Activated naive CD4-positive, alpha-beta T cell treated with anti-CD3 and anti-CD28 coated beads, Interleukin-2, amount 50 U/mL, for 24 hours (primary cell): ENCODE measurements around the gene SNU13.
"Not testable (repeated sequence)": the region's sequence is repeated elsewhere in the genome, so short reads cannot be mapped to it uniquely, and the experiment has no call there.

Experiments used
- H3K27ac Mint-ChIP-seq: one replicate; pipeline ENCODE4 v1.8.0; 2021; ENCODE audit warnings: mild to moderate bottlenecking, mixed read lengths
- H3K27me3 Mint-ChIP-seq: one replicate; pipeline ENCODE4 v1.8.0; 2021; ENCODE audit warnings: mixed read lengths
- H3K36me3 Mint-ChIP-seq: one replicate; pipeline ENCODE4 v1.8.0; 2021; ENCODE audit warnings: mixed read lengths
- H3K4me1 Mint-ChIP-seq: one replicate; pipeline ENCODE4 v1.8.0; 2021; ENCODE audit warnings: mixed read lengths
- H3K4me3 Mint-ChIP-seq: one replicate; pipeline ENCODE4 v1.8.0; 2021; ENCODE audit warnings: mild to moderate bottlenecking, mixed read lengths
- H3K9me3 Mint-ChIP-seq: one replicate; pipeline ENCODE4 v1.8.0; 2021; ENCODE audit warnings: mixed read lengths

Gene SNU13

GRCh38 chr22:41687901-41688364, 734 bp downstream of the SNU13 start:
- peaks cover 41% of the 10 kb centered on the region for H3K4me1 Mint-ChIP-seq
- H3K27ac Mint-ChIP-seq = peak overlapping the region; percentile 98
- H3K36me3 Mint-ChIP-seq = peaks cover 3% of the 10 kb centered on the region
- no peaks in the 10 kb centered on the region for H3K27me3 Mint-ChIP-seq
- H3K9me3 Mint-ChIP-seq = no peaks in the 10 kb centered on the region
- peak overlapping the region; percentile 97 for H3K4me3 Mint-ChIP-seq

- H3K27ac Mint-ChIP-seq, H3K9me3 Mint-ChIP-seq, H3K27me3 Mint-ChIP-seq, H3K36me3 Mint-ChIP-seq: not testable (repeated sequence)
- peaks cover 46% of the 10 kb centered on the region for H3K4me1 Mint-ChIP-seq
- H3K4me3 Mint-ChIP-seq = peak overlapping the region; percentile 97
These were observed 1.8 kb downstream of the SNU13 start for GRCh38 chr22:41686890-41687289.

DNA sequence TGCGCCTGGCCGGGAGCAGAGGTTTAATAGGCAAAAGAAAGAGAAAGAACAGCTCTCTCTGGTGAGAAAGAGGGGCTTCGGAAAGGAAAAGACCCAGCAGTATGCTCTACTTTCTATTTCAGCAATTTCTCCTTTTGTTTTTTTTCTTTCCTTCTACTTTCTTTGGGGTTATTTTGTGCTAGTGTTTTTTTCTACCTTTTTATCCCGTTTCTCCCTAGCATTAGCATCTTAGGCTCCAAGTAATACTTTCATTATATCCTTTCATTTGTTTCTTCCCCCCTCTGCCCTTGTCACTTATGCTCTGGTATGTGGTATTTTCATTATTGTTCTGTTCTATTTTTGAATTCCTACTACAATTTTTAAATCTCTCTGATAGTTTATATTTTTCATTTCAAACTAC, 4.5 kb downstream of the SNU13 start:
- Mint-ChIP-seq H3K27me3 (no peaks in the 10 kb centered on the region), H3K27ac (peak overlapping the region; percentile 77), H3K9me3 (no peaks in the 10 kb centered on the region), H3K36me3 (peaks cover 9% of the 10 kb centered on the region), H3K4me3 (peak overlapping the region; percentile 81), H3K4me1 (peaks cover 49% of the 10 kb centered on the region)

GRCh38 chr22:41683616-41684015, 5.1 kb downstream of the SNU13 start:
- H3K27ac Mint-ChIP-seq = no peak overlapping the region
- no peaks in the 10 kb centered on the region for H3K9me3 Mint-ChIP-seq
- H3K27me3 Mint-ChIP-seq = no peaks in the 10 kb centered on the region
- peaks cover 9% of the 10 kb centered on the region for H3K36me3 Mint-ChIP-seq
- H3K4me3 Mint-ChIP-seq = peak overlapping the region; percentile 26
- peaks cover 47% of the 10 kb centered on the region for H3K4me1 Mint-ChIP-seq

- Mint-ChIP-seq H3K27me3 (no peaks in the 10 kb centered on the region), H3K27ac (no peak overlapping the region), H3K4me1 (peaks cover 50% of the 10 kb centered on the region), H3K4me3 (peak overlapping the region; percentile 97), H3K9me3 (no peaks in the 10 kb centered on the region), H3K36me3 (peaks cover 9% of the 10 kb centered on the region)
These were observed 5.6 kb downstream of the SNU13 start for GRCh38 chr22:41683052-41683451.

- Mint-ChIP-seq H3K27ac (peak overlapping the region; percentile 97), H3K9me3 (no peaks in the 10 kb centered on the region), H3K4me1 (peaks cover 53% of the 10 kb centered on the region), H3K36me3 (peaks cover 8% of the 10 kb centered on the region), H3K27me3 (no peaks in the 10 kb centered on the region), H3K4me3 (peak overlapping the region; percentile 97)
These were observed 6.4 kb downstream of the SNU13 start for GRCh38 chr22:41682033-41682807.

GRCh38 chr22:41681616-41682015, 7.1 kb downstream of the SNU13 start:
- Mint-ChIP-seq H3K27me3 (no peaks in the 10 kb centered on the region), H3K27ac (peak overlapping the region; percentile 65), H3K4me1 (peaks cover 53% of the 10 kb centered on the region)

DNA sequence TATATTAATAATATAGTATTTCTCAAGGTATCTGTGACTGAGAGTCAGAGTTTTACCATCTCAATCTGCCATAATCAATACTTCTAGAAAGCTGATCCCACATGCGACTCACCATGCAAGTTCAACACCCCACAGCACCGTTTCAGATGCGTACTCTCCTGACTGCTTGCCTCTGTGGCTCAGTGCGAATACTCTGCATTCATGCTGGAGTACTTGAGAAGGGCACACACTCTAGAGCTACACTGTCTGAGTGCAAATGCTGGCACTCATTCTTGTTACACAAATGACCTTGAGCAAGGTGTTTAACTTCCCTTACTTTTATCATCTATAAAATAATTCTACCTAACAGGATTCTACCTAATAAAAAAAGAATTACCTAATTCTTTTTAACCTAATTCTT, 12.5 kb downstream of the SNU13 start:
- H3K36me3 Mint-ChIP-seq = peaks cover 7% of the 10 kb centered on the region

More at GRCh38 chr22:41681616-41682015, 7.1 kb downstream of the SNU13 start:
- Mint-ChIP-seq H3K36me3 (peaks cover 10% of the 10 kb centered on the region), H3K4me3 (peak overlapping the region; percentile 97), H3K9me3 (no peaks in the 10 kb centered on the region)

GRCh38 chr22:41674846-41675340, 13.8 kb downstream of the SNU13 start:
- Mint-ChIP-seq H3K4me3 (no peak overlapping the region), H3K27me3 (no peaks in the 10 kb centered on the region), H3K27ac (no peak overlapping the region), H3K36me3 (peaks cover 5% of the 10 kb centered on the region), H3K4me1 (peaks cover 27% of the 10 kb centered on the region), H3K9me3 (no peaks in the 10 kb centered on the region)

More for the DNA sequence above, 12.5 kb downstream of the SNU13 start:
- Mint-ChIP-seq H3K4me1 (peaks cover 39% of the 10 kb centered on the region), H3K27me3 (no peaks in the 10 kb centered on the region), H3K9me3 (no peaks in the 10 kb centered on the region), H3K27ac (no peak overlapping the region), H3K4me3 (no peak overlapping the region)

- H3K36me3 Mint-ChIP-seq = peaks cover 5% of the 10 kb centered on the region
- no peak overlapping the region for H3K4me3 Mint-ChIP-seq
- no peak overlapping the region for H3K27ac Mint-ChIP-seq
These were observed 15.7 kb downstream of the SNU13 start for GRCh38 chr22:41672780-41673509.

GRCh38 chr22:41672096-41672495, 16.6 kb downstream of the SNU13 start:
- H3K4me1 Mint-ChIP-seq = peaks cover 18% of the 10 kb centered on the region
- H3K4me3 Mint-ChIP-seq, H3K27ac Mint-ChIP-seq, H3K27me3 Mint-ChIP-seq, H3K9me3 Mint-ChIP-seq, H3K36me3 Mint-ChIP-seq: not testable (repeated sequence)

More at GRCh38 chr22:41672780-41673509, 15.7 kb downstream of the SNU13 start:
- Mint-ChIP-seq H3K4me1 (peaks cover 19% of the 10 kb centered on the region), H3K27me3 (no peaks in the 10 kb centered on the region), H3K9me3 (no peaks in the 10 kb centered on the region)

DNA sequence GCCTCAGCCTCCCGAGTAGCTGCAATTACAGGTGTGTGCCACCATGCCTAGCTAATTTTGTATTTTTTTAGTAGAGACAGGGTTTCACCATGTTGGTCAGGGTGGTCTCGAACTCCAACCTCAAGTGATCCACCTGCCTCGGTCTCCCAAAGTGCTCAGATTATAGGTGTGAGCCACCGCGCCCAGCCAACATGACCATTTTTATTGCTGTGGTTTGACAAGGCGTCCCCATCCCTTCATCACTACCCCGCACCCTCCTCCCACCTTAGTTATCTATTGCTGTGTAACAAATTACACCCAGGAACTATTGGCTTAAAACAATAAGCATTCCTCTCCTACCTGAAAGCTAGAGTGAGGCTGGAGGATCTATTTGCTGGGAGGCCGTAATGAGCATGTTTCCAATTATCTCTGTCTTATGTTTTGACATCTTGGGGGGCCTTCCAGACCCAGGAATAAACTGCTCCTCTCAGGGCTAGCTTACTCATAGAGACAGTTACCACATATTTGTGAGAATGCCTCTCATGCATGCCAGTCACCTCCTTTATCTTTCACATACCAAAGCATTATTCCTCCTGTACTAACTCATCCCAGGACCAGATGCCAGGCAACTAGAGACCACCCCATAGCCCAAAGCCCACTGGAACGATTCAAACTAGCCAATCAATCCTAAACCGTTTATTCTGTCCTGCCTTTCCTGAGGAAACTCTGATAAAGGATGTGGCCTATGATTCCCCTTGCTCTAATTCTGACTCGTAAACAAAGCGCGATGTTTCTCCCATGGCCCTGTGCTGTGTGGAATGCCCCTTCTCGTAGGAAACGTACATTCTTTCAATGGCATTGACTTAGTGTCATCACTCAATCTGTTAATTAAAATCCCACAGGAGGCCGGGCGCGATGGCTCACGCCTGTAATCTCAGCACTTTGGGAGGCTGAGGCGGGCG, 19.4 kb downstream of the SNU13 start:
- Mint-ChIP-seq H3K9me3 (no peaks in the 10 kb centered on the region), H3K36me3 (no peaks in the 10 kb centered on the region), H3K4me3 (no peak overlapping the region), H3K4me1 (peaks cover 10% of the 10 kb centered on the region), H3K27ac (no peak overlapping the region), H3K27me3 (no peaks in the 10 kb centered on the region)

DNA sequence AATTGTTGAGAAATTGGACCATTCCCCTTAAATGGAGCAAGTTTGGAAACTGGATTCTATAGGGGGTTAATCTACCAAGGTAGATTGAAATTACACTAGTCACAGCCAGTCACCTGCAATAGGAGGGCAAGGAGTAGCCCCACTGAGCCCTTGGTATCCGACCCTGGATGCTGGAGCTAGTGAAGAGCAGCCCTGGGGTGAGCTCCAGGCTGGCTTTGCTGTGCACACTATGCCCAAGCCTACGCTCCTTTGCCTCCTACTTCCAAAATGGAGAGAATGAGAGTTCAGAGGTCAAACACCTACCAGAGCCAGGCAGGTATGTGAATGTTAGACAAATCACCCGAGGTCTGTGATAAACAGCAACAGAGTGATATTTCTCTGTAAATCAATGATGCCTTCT, 23.7 kb downstream of the SNU13 start:
- H3K4me1 Mint-ChIP-seq = peaks cover 10% of the 10 kb centered on the region
- no peak overlapping the region for H3K4me3 Mint-ChIP-seq
- H3K27ac Mint-ChIP-seq = no peak overlapping the region
- H3K36me3 Mint-ChIP-seq = peaks cover 13% of the 10 kb centered on the region
- H3K9me3 Mint-ChIP-seq = no peaks in the 10 kb centered on the region
- H3K27me3 Mint-ChIP-seq = no peaks in the 10 kb centered on the region

- Mint-ChIP-seq H3K27ac (peak overlapping the region; percentile 36), H3K4me1 (peaks cover 10% of the 10 kb centered on the region), H3K36me3 (peaks cover 13% of the 10 kb centered on the region), H3K9me3 (no peaks in the 10 kb centered on the region), H3K27me3 (no peaks in the 10 kb centered on the region), H3K4me3 (no peak overlapping the region)
These were observed 24.2 kb downstream of the SNU13 start for GRCh38 chr22:41664490-41664889.

GRCh38 chr22:41663594-41663993, 25.1 kb downstream of the SNU13 start:
- peaks cover 13% of the 10 kb centered on the region for H3K36me3 Mint-ChIP-seq
- H3K4me3 Mint-ChIP-seq, H3K27me3 Mint-ChIP-seq, H3K9me3 Mint-ChIP-seq: not testable (repeated sequence)
- H3K4me1 Mint-ChIP-seq = peaks cover 10% of the 10 kb centered on the region
- peak overlapping the region; percentile 59 for H3K27ac Mint-ChIP-seq
